ENCODE results near the gene SLIT1. TPM values are rescaled to one million over a fixed set of nuclear protein-coding genes. Genes with fewer than 3 reads are reported as not detected.
A peak's percentile ranks its signal among the peaks of the same experiment; 100 is the strongest.

Gene SLIT1
- total RNA-seq, 4 donors from 2014 or later: 0.04 to 0.13 TPM; not detected in 2

DNA sequence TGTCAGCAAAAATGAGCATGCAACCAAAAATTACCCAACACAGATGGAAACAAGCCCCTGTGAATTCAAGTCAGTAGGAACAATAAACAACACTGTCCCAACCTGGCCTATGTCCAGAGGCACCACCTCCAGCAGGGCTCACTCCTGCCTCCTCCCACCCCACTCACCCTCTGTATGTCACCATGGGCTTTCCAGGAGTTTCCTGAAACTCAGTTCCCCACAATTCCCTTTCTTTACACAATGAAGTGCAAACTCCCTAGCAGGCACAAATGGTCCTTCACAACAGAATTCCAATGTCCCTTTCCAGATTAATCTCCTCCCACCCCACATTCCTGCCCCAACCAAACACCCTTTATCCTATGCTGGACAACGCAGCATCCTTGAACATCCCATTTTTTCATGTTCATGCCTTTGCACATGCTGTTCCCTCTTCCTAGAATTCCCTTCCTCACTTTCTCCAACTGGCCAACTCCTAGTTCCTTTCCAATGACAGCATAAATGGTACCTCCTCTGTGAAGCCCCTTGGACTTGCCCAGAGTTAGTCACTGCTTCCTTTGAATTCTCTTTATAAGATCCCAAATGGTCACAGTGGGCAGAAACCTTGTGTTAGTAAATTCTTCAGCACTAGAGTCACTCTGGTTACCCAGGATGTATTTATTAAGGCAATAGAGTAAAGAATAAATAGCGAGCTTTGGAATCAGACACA lies 157.5 kb downstream of the SLIT1 start:
- no peaks in the 10 kb centered on the region for H3K36me3 ChIP-seq
- H3K27me3 ChIP-seq: peaks cover 4% of the 10 kb centered on the region
- no peaks in the 10 kb centered on the region for H3K9me3 ChIP-seq
- no peak overlapping the region for H3K27ac ChIP-seq
- H3K4me1 ChIP-seq: peaks cover 0 to 25% (median 0%) of the 10 kb centered on the region in 3 donors
- no peak for ATAC-seq
- 88 to 100% methylated on average over 1 to 2 of the region's 2 CpGs for WGBS, 2 donors (ENCODE audit: low coverage in 1 of 2)
- TF ChIP-seq, protein P1, sequence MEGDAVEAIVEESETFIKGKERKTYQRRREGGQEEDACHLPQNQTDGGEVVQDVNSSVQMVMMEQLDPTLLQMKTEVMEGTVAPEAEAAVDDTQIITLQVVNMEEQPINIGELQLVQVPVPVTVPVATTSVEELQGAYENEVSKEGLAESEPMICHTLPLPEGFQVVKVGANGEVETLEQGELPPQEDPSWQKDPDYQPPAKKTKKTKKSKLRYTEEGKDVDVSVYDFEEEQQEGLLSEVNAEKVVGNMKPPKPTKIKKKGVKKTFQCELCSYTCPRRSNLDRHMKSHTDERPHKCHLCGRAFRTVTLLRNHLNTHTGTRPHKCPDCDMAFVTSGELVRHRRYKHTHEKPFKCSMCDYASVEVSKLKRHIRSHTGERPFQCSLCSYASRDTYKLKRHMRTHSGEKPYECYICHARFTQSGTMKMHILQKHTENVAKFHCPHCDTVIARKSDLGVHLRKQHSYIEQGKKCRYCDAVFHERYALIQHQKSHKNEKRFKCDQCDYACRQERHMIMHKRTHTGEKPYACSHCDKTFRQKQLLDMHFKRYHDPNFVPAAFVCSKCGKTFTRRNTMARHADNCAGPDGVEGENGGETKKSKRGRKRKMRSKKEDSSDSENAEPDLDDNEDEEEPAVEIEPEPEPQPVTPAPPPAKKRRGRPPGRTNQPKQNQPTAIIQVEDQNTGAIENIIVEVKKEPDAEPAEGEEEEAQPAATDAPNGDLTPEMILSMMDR (IDR thresholded peaks at IDR 0.05): no peak
- TF ChIP-seq POLR2AphosphoS5 (IDR thresholded peaks at IDR 0.05): no peak
- no peak for TF ChIP-seq POLR2A (IDR thresholded peaks at IDR 0.05)
- TF ChIP-seq EP300 (IDR thresholded peaks at IDR 0.05): no peak
- no peak overlapping the region for H3K4me3 ChIP-seq

DNA sequence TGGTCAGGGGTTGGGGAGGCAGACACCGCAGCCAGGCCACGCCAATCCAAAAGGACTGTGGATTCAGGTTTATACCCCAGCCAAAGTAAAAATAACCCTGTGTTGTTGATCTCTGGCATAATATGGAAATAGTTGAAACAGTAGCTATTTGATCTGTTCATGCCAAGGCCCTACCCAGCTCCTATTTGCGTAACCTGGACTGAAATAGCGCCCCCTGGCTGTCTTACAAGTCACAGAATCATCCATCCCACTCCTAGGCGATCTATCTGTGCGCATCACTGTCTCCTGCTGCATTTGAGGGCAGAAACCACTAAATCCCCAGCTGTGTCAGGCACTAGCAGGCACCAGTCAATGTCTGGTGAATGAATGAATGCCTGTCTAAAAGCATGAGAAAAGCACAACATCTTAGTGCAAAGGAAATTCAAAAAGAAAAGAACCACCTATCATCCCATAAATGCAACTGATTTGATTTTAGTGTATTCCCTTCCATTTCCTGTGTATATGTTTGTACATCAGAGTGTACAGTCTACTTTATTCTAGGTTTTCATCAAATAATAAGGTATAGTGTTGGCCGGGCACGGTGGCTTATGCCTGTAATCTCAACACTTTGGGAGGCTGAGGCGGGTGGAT lies 160.0 kb downstream of the SLIT1 start:
- WGBS, 2 donors (ENCODE audit: low coverage in 1 of 2): 66 to 75% methylated on average over 6 to 7 of the region's 9 CpGs
- Histone ChIP-seq H3K4me3 (no peak overlapping the region), H3K27me3 (no peaks in the 10 kb centered on the region), H3K27ac (peak overlapping the region in 1 of 4 donors; percentile 75), H3K4me1 (peaks cover 0 to 41% (median 5%) of the 10 kb centered on the region in 3 donors), H3K9me3 (no peaks in the 10 kb centered on the region), H3K36me3 (no peaks in the 10 kb centered on the region)
- TF ChIP-seq EP300 (IDR thresholded peaks at IDR 0.05): no peak
- TF ChIP-seq, protein P1 (IDR thresholded peaks at IDR 0.05): peak in 3 of 4 experiments; percentile 63 to 70 (median 70)
- peak; percentile 50 for ATAC-seq

DNA sequence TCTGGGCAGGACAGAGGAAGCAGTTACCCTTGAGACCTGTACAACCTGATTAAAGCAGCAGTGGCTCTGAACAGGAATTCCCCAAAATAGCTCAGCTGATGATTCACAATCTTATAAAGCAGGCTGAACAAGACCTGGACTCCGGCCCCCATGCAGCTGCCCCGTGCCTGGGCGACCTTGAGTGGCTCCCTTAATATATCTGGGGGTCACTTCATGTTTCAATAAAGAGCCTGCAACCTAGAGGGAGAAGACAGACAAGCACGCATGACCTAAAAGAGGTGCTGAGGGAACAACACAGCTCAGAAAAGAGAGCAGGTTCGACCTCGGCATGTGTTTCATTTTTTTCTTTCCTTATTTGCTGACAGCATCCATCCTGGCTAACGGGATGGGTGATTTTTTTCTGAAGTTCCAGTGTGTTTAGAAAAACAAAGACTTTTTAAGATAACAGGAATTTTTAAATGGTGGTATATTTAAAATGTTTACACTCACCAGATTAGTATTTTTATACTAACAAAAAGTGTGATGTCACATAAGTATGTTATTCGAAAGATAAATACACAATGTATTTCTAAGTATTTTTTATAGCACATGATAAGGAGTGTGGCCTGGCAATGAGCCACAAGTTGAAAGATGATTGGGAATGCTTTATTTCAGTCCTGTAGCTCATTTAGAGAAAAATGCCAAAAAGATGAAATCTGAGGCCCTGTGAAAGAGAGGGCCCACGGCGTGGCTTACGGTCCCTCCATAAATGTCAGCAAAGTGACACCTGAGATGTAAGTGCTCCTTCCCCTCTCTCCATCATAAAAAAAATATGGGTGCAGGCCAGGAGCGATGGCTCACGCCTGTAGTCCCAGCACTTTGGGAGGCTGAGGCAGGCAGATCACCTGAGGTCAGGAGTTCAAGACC lies 161.3 kb downstream of the SLIT1 start:
- peaks cover 0 to 54% (median 11%) of the 10 kb centered on the region in 3 donors for H3K4me1 ChIP-seq
- WGBS, 2 donors (ENCODE audit: low coverage in 1 of 2): 31% methylated on average over 10 to 13 of the region's 13 CpGs
- no peaks in the 10 kb centered on the region for H3K36me3 ChIP-seq
- no peaks in the 10 kb centered on the region for H3K9me3 ChIP-seq
- no peaks in the 10 kb centered on the region for H3K27me3 ChIP-seq
- TF ChIP-seq EP300 (IDR thresholded peaks at IDR 0.05) (no peak), POLR2AphosphoS5 (IDR thresholded peaks at IDR 0.05) (no peak), POLR2A (IDR thresholded peaks at IDR 0.05) (no peak)
- TF ChIP-seq, protein P1 (IDR thresholded peaks at IDR 0.05): no peak
- H3K4me3 ChIP-seq: no peak overlapping the region
- peak; percentile 57 for ATAC-seq
- H3K27ac ChIP-seq: peak overlapping the region in 3 of 4 donors; percentile 56 to 75 (median 59)

DNA sequence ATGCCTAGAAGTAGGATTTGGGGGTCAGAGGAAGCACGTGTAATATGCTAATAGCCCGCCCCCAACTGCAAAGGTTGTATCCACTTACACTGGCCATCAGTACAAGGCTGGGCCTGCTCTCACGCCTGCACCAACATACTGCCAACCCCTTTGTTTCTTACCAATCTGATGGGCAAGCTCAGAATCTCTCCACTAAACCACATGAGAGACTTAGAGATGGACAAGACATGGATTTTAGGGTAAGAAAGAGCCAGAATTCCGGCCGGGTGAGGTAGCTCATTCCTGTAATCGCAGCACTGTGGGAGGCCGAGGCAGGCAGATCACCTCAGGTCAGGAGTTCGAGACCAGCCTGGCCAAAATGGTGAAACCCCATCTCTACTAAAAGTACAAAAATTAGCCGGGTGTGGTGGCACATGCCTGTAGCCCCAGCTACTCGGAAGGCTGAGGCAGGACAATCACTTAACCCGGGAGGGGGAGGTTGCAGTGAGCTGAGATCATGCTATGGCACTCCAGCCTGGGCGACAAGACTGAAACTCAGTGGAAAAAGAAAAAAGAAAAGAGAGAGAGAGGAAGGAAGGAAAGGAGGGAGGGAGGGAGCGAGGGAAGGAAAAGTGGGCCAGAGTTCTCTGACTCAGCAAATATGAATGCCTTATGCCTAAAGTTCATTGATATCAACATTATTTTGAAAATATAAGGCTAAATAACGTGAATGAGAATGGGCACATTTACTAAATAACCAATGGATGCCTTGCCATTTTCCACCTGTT lies 162.2 kb downstream of the SLIT1 start:
- Histone ChIP-seq H3K9me3 (no peaks in the 10 kb centered on the region), H3K27ac (peak overlapping the region in 3 of 4 donors; percentile 56 to 75 (median 59)), H3K4me3 (no peak overlapping the region), H3K27me3 (no peaks in the 10 kb centered on the region), H3K36me3 (no peaks in the 10 kb centered on the region), H3K4me1 (peaks cover 0 to 55% (median 11%) of the 10 kb centered on the region in 3 donors)
- 22 to 43% methylated on average over 5 to 10 of the region's 14 CpGs for WGBS, 2 donors (ENCODE audit: low coverage in 1 of 2)
- no peak for ATAC-seq
- TF ChIP-seq POLR2A (IDR thresholded peaks at IDR 0.05) (no peak), EP300 (IDR thresholded peaks at IDR 0.05) (no peak), POLR2AphosphoS5 (IDR thresholded peaks at IDR 0.05) (no peak)
- TF ChIP-seq, protein P1 (IDR thresholded peaks at IDR 0.05): no peak
